Ascending aorta (tissue), 2 donors: ENCODE data around the gene GPD2. TPM values are rescaled to one million over a fixed set of nuclear protein-coding genes. Genes with fewer than 3 reads are reported as not detected.

Source experiments
- DNase-seq, 2 donors: peaks; one replicate each; pipeline ENCODE4 v3.0.0-alpha.2; 2019; ENCODE audit warnings: low spot score in 2 of 2
- H3K27ac ChIP-seq, 2 donors: fragments of 200-600 bp; sonication (generic); one replicate each; pipeline ENCODE4 v1.5.1; 2016 to 2017; ENCODE audit warnings: mild to moderate bottlenecking in 1 of 2
- H3K27me3 ChIP-seq: fragments of 200-600 bp; sonication (generic); one replicate; pipeline ENCODE4 v1.5.1; 2017
- H3K36me3 ChIP-seq, 2 donors: fragments of 200-600 bp; sonication (generic); one replicate each; pipeline ENCODE4 v1.5.1; 2016
- H3K4me1 ChIP-seq, 2 donors: fragments of 200-600 bp; sonication (generic); one replicate each; pipeline ENCODE4 v1.5.1; 2016 to 2017; ENCODE audit warnings: mild to moderate bottlenecking in 1 of 2
- H3K4me3 ChIP-seq, 2 donors: fragments of 200-600 bp; sonication (generic); one replicate each; pipeline ENCODE4 v1.5.1; 2016 to 2017; ENCODE audit warnings: mild to moderate bottlenecking in 1 of 2
- H3K9me3 ChIP-seq, 2 donors: fragments of 200-600 bp; sonication (generic); one replicate each; pipeline ENCODE4 v1.5.1; 2016
- intact Hi-C: fragments of 100-400 bp; cut with DNase I; formaldehyde crosslinking; loops from one replicate; pipeline ENCODE4 v1.15.1; 2023
- total RNA-seq: library from RNA; depleted of rRNA; stranded (reverse); fragments of >200 nt; gene quantifications from one replicate; pipeline ENCODE4 v1.1.0, GENCODE V29; 2016
- TF ChIP-seq, protein P1 (sequence below), 3 experiments: fragments of 200-600 bp in 2 of 3; fragments of 450-650 bp in 1 of 3; sonication (generic) in 2 of 3; IDR thresholded peaks; one replicate each; pipeline ENCODE4 v1.5.1; 2016 to 2019; ENCODE audit warnings: antibody characterized with exemption in 3 of 3, mild to moderate bottlenecking in 1 of 3, moderate library complexity in 1 of 3

Gene GPD2
- total RNA-seq, 1 donor from 2014 or later, result 20.0 TPM

- peak overlapping the region; percentile 87 to 99 for H3K27ac ChIP-seq
- intact Hi-C loops, result no loop called here
These were observed 36.8 kb upstream of the GPD2 start for GRCh38 chr2:156399224-156399949.

DNA sequence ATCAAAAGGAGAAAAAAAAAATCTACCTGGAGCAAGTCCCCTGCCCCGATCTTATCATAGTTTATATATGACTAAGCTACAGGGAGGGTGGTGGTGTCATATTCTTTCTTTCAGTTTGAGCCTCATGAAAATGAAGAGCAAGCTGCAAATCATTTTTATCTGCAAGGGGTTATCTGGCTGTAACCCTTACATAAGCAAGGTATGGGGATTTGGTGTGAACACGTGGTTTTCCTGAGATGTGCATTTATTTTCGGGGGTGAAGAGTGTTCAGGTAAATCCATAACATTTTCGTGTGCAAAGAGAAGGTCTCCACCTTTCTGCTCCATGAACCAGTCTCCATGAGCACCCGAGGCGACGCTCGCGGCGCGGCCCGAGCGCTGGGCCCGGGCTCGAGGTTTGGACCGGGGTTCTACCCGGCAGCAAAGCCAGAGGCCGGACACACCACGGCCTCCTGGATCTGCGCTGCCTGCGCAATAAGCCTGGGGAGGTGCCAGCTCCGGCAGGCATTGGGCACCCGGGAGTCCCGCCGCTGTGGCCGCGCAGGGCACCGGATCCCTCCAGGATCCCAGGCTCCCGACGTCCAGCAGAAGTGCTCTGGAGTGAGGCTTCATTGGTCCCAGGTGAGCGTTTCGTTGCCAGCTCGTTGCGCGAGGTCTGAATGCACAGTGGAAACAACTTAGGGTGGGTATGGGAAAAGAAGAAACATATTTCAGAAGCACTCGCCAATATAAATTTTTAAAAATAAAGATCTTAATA lies 36.1 kb upstream of the GPD2 start:
- Histone ChIP-seq H3K36me3 (no peaks in the 10 kb centered on the region), H3K9me3 (no peaks in the 10 kb centered on the region), H3K27ac (peak overlapping the region; percentile 87 to 99), H3K4me1 (peaks cover 0 to 4% of the 10 kb centered on the region in 2 donors), H3K27me3 (no peaks in the 10 kb centered on the region), H3K4me3 (peak overlapping the region; percentile 56 to 96)
- DNase-seq, result peak; percentile 25 to 91
- intact Hi-C loops, result loop anchor here (1.0 kb wide), 2 partner anchors 58 to 66 kb away; no protein-coding TSS in a partner anchor
- TF ChIP-seq, protein P1, sequence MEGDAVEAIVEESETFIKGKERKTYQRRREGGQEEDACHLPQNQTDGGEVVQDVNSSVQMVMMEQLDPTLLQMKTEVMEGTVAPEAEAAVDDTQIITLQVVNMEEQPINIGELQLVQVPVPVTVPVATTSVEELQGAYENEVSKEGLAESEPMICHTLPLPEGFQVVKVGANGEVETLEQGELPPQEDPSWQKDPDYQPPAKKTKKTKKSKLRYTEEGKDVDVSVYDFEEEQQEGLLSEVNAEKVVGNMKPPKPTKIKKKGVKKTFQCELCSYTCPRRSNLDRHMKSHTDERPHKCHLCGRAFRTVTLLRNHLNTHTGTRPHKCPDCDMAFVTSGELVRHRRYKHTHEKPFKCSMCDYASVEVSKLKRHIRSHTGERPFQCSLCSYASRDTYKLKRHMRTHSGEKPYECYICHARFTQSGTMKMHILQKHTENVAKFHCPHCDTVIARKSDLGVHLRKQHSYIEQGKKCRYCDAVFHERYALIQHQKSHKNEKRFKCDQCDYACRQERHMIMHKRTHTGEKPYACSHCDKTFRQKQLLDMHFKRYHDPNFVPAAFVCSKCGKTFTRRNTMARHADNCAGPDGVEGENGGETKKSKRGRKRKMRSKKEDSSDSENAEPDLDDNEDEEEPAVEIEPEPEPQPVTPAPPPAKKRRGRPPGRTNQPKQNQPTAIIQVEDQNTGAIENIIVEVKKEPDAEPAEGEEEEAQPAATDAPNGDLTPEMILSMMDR (IDR thresholded peaks at IDR 0.05), result no peak

More at GRCh38 chr2:156399224-156399949, 36.8 kb upstream of the GPD2 start:
- H3K4me3 ChIP-seq, result peak overlapping the region; percentile 56 to 96
- TF ChIP-seq, protein P1 (IDR thresholded peaks at IDR 0.05), result no peak
- peaks cover 0 to 4% of the 10 kb centered on the region in 2 donors for H3K4me1 ChIP-seq
- H3K36me3 ChIP-seq, result no peaks in the 10 kb centered on the region
- no peaks in the 10 kb centered on the region for H3K9me3 ChIP-seq
- H3K27me3 ChIP-seq, result no peaks in the 10 kb centered on the region
- no peak for DNase-seq

GRCh38 chr2:156400706-156401678 lies 35.2 kb upstream of the GPD2 start:
- peak in 1 of 2 donors; percentile 88 for DNase-seq
- TF ChIP-seq, protein P1 (IDR thresholded peaks at IDR 0.05), result no peak
- intact Hi-C loops, result loop anchor here (1.0 kb wide), 3 partner anchors 35 to 67 kb away; partner anchors contain the start of gene GPD2
- H3K4me3 ChIP-seq, result peak overlapping the region; percentile 56 to 96
- H3K27ac ChIP-seq, result peak overlapping the region; percentile 87 to 99
- H3K9me3 ChIP-seq, result no peaks in the 10 kb centered on the region
- H3K36me3 ChIP-seq, result no peaks in the 10 kb centered on the region
- H3K4me1 ChIP-seq, result peaks cover 0 to 4% of the 10 kb centered on the region in 2 donors
- H3K27me3 ChIP-seq, result no peaks in the 10 kb centered on the region

- Histone ChIP-seq H3K4me1 (peaks cover 0 to 4% of the 10 kb centered on the region in 2 donors), H3K27ac (no peak overlapping the region), H3K27me3 (no peaks in the 10 kb centered on the region), H3K4me3 (no peak overlapping the region), H3K9me3 (no peaks in the 10 kb centered on the region), H3K36me3 (no peaks in the 10 kb centered on the region)
- TF ChIP-seq, protein P1 (IDR thresholded peaks at IDR 0.05), result no peak
- no peak for DNase-seq
- intact Hi-C loops, result loop anchor here (1.0 kb wide), 1 partner anchor 34 kb away; the partner anchor contains the start of gene GPD2
These were observed 34.3 kb upstream of the GPD2 start for GRCh38 chr2:156401861-156402260.

GRCh38 chr2:156405586-156405985 lies 30.6 kb upstream of the GPD2 start:
- TF ChIP-seq, protein P1 (IDR thresholded peaks at IDR 0.05), result no peak
- H3K27ac ChIP-seq, result no peak overlapping the region
- peak in 1 of 2 donors; percentile 65 for DNase-seq
- H3K4me3 ChIP-seq, result no peak overlapping the region
- no peaks in the 10 kb centered on the region for H3K4me1 ChIP-seq
- intact Hi-C loops, result no loop called here
- H3K27me3 ChIP-seq, result no peaks in the 10 kb centered on the region
- no peaks in the 10 kb centered on the region for H3K36me3 ChIP-seq
- H3K9me3 ChIP-seq, result no peaks in the 10 kb centered on the region
